ENCODE data around the gene GPR37L1.
"Not testable (repeated sequence)": the region's sequence is repeated elsewhere in the genome, so short reads cannot be mapped to it uniquely, and the experiment has no call there.

Gene GPR37L1

GRCh38 chr1:202135221-202135721 is 12.6 kb downstream of the GPR37L1 start:
- Histone ChIP-seq H3K9me3 (ENCODE audit: control insufficient read depth, insufficient read depth, low read length) (no peaks in the 10 kb centered on the region), H3K4me2 (ENCODE audit: low read length) (no peak overlapping the region), H3F3A (ENCODE audit: control insufficient read depth, insufficient read depth) (peaks cover 6% of the 10 kb centered on the region), H3K4me1 (ENCODE audit: control insufficient read depth, low read length) (no peaks in the 10 kb centered on the region), H3K4me3 (ENCODE audit: low read length) (no peak overlapping the region), H4K20me1 (ENCODE audit: control insufficient read depth, insufficient read depth, low read depth, low read length) (no peaks in the 10 kb centered on the region), H3K27ac (ENCODE audit: low read depth, low read length) (no peak overlapping the region), H3K36me3 (ENCODE audit: control insufficient read depth, low read length) (peaks cover 32% of the 10 kb centered on the region), H3K27me3 (ENCODE audit: control insufficient read depth, low read length) (no peaks in the 10 kb centered on the region), H3K79me2 (ENCODE audit: control insufficient read depth, low read length) (peaks cover 19% of the 10 kb centered on the region), H3K9me2 (replicated peaks; ENCODE audit: control insufficient read depth, low read length) (no peaks in the 10 kb centered on the region)
- peak; percentile 82 for TF ChIP-seq CTCF (IDR thresholded peaks at IDR 0.05; ENCODE audit: low read depth, low read length, poor library complexity, severe bottlenecking)
- no peak for TF ChIP-seq EZH2phosphoT487 (IDR thresholded peaks at IDR 0.05; ENCODE audit: borderline replicate concordance, low read length)

GRCh38 chr1:202140833-202141232 is 18.1 kb downstream of the GPR37L1 start:
- Histone ChIP-seq H3K4me3 (ENCODE audit: low read length) (no peak overlapping the region), H3K79me2 (ENCODE audit: control insufficient read depth, low read length) (peaks cover 65% of the 10 kb centered on the region), H3K4me1 (ENCODE audit: control insufficient read depth, low read length) (peaks cover 21% of the 10 kb centered on the region), H3K9me2 (replicated peaks; ENCODE audit: control insufficient read depth, low read length) (no peaks in the 10 kb centered on the region), H3K27ac (ENCODE audit: low read depth, low read length) (no peak overlapping the region), H3K9me3 (ENCODE audit: control insufficient read depth, insufficient read depth, low read length) (no peaks in the 10 kb centered on the region), H4K20me1 (ENCODE audit: control insufficient read depth, insufficient read depth, low read depth, low read length) (peaks cover 12% of the 10 kb centered on the region), H3K36me3 (ENCODE audit: control insufficient read depth, low read length) (peaks cover 27% of the 10 kb centered on the region), H3K4me2 (ENCODE audit: low read length) (no peak overlapping the region), H3K27me3 (ENCODE audit: control insufficient read depth, low read length) (no peaks in the 10 kb centered on the region), H3F3A (ENCODE audit: control insufficient read depth, insufficient read depth) (peaks cover 13% of the 10 kb centered on the region)
- TF ChIP-seq EZH2phosphoT487 (IDR thresholded peaks at IDR 0.05; ENCODE audit: borderline replicate concordance, low read length) (no peak), CTCF (IDR thresholded peaks at IDR 0.05; ENCODE audit: low read depth, low read length, poor library complexity, severe bottlenecking) (no peak)

GRCh38 chr1:202141468-202141867 is 18.8 kb downstream of the GPR37L1 start:
- not testable (repeated sequence) for H3K4me3 ChIP-seq (ENCODE audit: low read length); H3K27me3 ChIP-seq (ENCODE audit: control insufficient read depth, low read length); H3K4me2 ChIP-seq (ENCODE audit: low read length); H3K27ac ChIP-seq (ENCODE audit: low read depth, low read length); H3K9me2 ChIP-seq (replicated peaks; ENCODE audit: control insufficient read depth, low read length); H3K9me3 ChIP-seq (ENCODE audit: control insufficient read depth, insufficient read depth, low read length)
- peaks cover 21% of the 10 kb centered on the region for H3K4me1 ChIP-seq (ENCODE audit: control insufficient read depth, low read length)
- H4K20me1 ChIP-seq (ENCODE audit: control insufficient read depth, insufficient read depth, low read depth, low read length) = peaks cover 12% of the 10 kb centered on the region
- H3K36me3 ChIP-seq (ENCODE audit: control insufficient read depth, low read length) = peaks cover 27% of the 10 kb centered on the region
- H3K79me2 ChIP-seq (ENCODE audit: control insufficient read depth, low read length) = peaks cover 65% of the 10 kb centered on the region
- peaks cover 15% of the 10 kb centered on the region for H3F3A ChIP-seq (ENCODE audit: control insufficient read depth, insufficient read depth)

- H3K4me2 ChIP-seq (ENCODE audit: low read length) = peak overlapping the region; percentile 92
- peaks cover 63% of the 10 kb centered on the region for H3K79me2 ChIP-seq (ENCODE audit: control insufficient read depth, low read length)
- peaks cover 15% of the 10 kb centered on the region for H3F3A ChIP-seq (ENCODE audit: control insufficient read depth, insufficient read depth)
- TF ChIP-seq EZH2phosphoT487 (IDR thresholded peaks at IDR 0.05; ENCODE audit: borderline replicate concordance, low read length) = no peak
- TF ChIP-seq CTCF (IDR thresholded peaks at IDR 0.05; ENCODE audit: low read depth, low read length, poor library complexity, severe bottlenecking) = no peak
- H3K4me3 ChIP-seq (ENCODE audit: low read length) = peak overlapping the region; percentile 97
- peaks cover 21% of the 10 kb centered on the region for H3K4me1 ChIP-seq (ENCODE audit: control insufficient read depth, low read length)
- peak overlapping the region; percentile 73 for H3K27ac ChIP-seq (ENCODE audit: low read depth, low read length)
- H3K27me3 ChIP-seq (ENCODE audit: control insufficient read depth, low read length) = no peaks in the 10 kb centered on the region
- no peaks in the 10 kb centered on the region for H3K9me2 ChIP-seq (replicated peaks; ENCODE audit: control insufficient read depth, low read length)
- H3K9me3 ChIP-seq (ENCODE audit: control insufficient read depth, insufficient read depth, low read length) = no peaks in the 10 kb centered on the region
- peaks cover 12% of the 10 kb centered on the region for H4K20me1 ChIP-seq (ENCODE audit: control insufficient read depth, insufficient read depth, low read depth, low read length)
- H3K36me3 ChIP-seq (ENCODE audit: control insufficient read depth, low read length) = peaks cover 38% of the 10 kb centered on the region
Observed at GRCh38 chr1:202143011-202143767, 20.5 kb downstream of the GPR37L1 start.

All from DOHH2 (cell line).